HG03378 (cell line): ENCODE results near the gene INTS15.

Experiments used
- ATAC-seq: cut with Tn5 transposase; IDR thresholded peaks from one replicate; pipeline ENCODE4 v1.9.1; 2021; ENCODE audit warnings: mild to moderate bottlenecking, moderate library complexity; ENCODE audit not compliant: unreplicated experiment

Gene INTS15

DNA sequence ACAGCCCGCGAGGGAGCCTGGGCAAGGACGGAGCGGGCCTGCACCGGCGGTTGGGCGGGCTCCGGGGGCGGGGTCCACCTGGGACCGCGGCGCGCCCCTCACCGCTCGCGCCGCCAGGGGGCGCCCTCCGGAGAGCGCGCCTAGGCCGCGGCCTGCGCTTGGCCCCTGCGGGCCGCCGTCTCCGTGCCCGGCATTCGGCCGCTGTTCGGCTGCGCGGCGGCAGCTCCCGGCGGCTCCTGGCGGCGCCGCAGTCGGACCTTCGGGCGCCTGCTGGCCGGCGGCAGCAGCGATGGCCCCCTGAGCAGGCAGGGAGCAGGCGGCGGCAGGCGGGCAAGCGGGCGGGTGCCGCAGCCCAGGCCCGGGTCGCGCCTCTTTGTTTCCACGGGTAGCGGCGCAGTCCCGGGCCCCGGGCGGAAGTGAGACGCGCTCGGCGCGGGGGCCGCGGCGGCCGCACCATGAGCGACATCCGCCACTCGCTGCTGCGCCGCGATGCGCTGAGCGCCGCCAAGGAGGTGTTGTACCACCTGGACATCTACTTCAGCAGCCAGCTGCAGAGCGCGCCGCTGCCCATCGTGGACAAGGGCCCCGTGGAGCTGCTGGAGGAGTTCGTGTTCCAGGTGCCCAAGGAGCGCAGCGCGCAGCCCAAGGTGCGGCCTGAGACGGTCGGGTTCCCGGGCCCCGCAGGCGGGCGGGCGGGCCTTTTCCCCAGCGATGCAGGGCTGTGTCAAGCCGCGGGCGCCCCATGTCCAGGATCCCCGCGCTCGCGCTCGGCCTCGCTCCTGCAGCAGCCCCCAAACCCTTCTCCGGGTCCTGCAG is at the start of gene INTS15:
Gene INTS15 (plus strand): TSS at position 193 of the 816 bp plus-strand sequence. CDS start 263 bp downstream, at position 456.
- peak; percentile 74 for ATAC-seq

- ATAC-seq, result no peak
Observed at GRCh38 chr7:6542368-6542767, 47.5 kb upstream of the INTS15 start.

- ATAC-seq, result no peak
Observed at GRCh38 chr7:6545398-6546126, 44.3 kb upstream of the INTS15 start.

GRCh38 chr7:6546498-6547251 is 43.1 kb upstream of the INTS15 start:
- ATAC-seq, result no peak

DNA sequence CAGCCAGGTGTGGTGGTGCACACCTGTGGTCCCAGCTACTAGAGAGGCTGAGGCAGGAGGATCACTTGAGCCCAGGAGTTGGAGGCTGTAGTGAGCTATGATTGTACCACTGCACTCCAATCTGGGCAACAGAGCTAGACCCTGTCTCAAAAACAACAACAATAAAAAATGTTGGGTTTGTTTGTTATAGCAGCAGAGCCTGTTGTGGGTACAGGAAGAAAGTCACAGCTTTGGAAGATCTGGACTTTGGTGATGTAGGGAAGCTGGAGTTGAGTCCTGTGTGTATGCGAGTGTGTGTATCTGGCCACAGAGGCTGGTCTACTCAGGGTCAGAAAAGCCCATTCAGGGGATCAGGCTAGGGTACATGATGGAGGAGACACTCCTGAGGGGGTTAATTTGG is 42.4 kb upstream of the INTS15 start:
- ATAC-seq, result no peak

- no peak for ATAC-seq
Observed at GRCh38 chr7:6551016-6551511, 38.8 kb upstream of the INTS15 start, which contains the start of gene GRID2IP. TSS of gene GRID2IP (minus strand) at chr7:6551461. CDS start at chr7:6551436, 25 bp downstream.

DNA sequence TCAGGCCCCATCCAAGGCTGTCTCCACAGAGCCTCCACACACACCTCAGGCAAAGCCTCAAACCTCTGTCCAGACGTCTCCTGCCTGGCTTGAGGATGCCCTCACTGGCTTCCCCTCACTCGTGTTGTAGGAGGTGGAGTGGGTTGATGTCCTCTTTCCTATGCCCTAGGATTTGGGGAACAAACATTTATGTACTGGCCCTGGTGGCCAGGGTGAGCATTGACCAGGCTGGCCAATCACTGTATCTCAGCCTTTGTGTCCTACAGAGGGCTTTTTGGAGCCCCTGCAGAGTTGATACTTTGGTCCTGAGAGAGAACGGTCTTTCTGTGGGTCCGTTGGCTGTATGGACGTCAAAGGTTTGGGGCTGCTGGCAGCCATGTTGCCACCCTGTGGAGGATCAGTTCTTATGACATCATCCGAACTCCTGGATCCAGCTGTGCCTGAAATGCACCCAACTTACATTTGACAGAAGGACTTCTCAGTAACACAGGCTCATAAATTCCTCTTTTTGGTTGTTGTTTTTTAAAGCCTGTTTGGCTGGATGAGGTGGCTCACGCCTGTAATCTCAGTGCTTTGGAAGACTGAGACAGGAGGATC is 36.3 kb upstream of the INTS15 start:
- ATAC-seq, result no peak

DNA sequence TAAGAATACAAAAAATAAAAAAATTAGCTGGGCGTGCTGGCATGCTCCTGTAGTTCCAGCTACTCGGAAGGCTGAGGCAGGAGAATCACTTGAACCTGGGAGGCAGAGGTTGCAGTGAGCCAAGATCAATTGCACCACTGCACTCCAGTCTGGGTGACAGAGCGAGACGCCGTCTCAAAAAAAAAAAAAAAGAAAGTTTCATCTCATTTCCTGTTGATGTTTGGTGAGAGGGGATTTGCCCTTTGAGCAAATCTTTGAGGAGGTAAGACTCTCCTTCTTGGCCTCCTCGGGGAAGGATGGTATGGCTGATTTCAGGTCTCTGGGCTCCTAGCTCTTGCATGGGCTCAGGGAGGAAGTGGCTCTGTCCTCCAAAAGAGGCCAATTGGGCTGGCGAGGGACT is 35.0 kb upstream of the INTS15 start:
- ATAC-seq, result no peak

DNA sequence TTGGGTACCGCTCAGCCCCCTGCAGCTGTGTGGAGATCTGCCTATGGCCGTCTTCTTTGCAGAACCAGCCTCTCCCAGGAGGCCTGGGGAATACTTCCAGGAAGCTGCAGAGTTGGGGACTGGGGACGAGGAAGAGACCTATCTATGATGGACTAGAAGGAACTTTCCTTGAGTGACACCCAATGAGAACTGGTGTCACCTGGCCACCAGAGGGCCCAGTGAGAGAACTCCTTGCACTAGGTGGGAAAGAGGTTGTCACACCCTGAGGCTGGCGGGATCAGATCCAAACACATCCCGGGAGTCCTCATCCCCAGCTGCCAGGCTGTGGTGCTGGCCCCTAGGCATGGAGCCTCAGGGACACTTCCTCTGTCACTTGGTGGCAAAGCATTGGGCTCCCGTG is 33.6 kb upstream of the INTS15 start:
- no peak for ATAC-seq

DNA sequence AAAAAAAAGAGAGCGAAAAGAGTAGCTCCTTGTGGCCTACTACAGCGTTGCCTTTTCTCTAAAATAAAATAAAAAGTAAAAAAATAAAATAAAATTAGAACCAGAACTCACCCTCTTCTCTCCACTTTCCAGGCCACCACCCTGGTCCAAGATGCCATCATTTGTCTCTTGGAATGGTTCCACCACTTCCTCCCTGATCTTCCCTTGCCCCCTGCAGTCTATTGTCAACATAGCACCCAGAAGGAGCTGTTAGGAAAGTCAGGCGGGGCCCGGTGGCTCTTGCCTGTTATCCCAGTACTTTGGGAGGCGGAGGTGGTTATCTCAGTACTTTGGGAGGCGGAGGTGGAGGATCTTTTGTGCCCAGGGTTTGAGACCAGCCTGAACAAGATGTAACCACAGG is 31.0 kb upstream of the INTS15 start:
- ATAC-seq, result no peak

DNA sequence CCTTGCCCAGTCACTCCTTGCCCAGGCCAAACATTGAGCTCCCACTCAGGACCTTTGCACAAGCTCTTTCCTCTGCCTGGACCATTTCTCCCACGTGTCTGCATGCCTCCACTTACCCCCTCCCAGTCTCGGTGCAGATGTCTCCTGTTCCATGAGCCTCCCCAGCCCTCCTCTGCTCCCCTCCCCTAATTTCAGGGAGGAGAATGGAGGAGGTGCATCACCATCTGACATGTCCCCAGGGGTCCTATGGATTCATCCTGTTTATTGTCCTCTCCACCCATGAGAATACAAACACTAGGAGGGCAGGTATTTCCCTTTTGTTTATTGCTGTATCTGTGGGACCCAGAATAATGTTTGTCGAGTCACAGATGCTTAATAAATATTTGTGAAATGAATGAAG is 29.9 kb upstream of the INTS15 start:
- no peak for ATAC-seq

DNA sequence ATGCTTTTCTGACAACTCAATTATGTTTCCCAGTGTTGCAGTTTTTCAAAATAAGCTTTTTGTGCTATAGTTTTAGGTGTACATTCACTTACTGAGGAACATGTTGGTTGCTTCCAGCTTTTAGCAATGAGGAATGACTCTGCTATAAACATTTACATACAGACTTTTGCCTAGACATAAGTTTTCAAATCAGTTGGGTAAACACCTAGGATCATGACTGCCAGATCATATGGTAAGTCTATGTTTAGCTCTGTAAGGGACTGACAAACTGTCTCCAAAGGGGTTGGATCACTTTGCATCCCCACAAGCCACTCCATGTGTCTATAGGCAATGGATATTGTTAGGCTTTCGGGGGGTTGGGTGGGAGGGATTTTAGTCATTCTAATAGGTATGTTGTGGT is 27.7 kb upstream of the INTS15 start:
- no peak for ATAC-seq

DNA sequence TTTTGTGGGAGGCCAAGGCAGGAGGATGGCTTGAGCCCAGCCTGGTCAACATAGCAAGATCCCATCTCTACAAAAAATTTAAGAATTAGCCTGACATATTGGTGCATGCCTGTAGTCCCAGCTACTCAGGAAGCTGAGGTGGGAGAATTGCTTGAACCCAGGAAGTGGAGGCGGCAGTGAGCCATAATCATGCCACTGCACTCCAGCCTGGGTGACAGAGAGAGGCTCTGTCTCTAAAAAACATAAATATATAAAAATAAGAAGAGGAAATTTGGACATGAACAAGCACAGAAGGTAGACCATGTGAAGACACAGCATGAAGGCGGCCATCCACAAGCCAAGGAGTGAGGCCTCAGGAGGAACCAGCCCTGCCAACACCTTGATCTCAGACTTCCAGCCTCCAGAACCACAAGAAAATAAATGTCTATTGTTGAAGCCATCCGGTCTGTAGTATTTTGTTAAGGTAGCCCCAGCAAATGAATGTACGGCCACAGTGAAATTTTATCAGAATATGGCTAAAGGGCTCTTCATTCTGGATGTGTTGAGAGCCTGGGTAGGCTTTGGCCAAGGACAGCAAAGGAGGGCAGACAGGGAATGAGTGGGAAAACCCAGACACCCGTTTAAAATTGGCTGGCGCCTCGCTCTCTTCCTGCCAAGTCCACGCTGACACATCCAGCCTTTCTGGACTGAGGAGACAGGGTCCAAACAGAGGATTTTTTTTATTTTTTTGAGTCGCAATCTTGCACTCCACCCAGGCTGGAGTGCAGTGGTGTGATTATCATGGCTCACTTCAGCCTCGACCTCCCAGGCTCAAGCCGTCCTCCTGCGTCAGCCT is 25.7 kb upstream of the INTS15 start:
- ATAC-seq, result no peak

DNA sequence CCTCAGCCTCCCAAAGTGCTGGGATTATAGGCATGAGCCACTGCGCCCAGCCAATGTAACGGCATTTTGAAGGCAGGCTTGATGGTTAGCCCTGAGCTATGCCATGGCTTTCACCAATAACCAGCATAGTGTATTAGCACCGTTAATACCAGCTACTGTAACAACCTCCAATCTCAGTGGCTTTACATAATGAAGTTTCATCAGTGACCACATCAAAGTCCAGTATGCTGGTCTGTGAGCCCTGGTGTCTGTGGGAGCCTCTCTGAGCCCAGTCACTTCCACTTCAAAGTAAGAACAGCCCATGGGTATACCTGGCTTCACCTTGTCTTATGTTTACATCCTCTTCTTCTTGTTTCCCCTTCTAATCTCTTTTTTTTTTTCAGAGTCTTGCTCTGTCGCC is 24.2 kb upstream of the INTS15 start:
- no peak for ATAC-seq

GRCh38 chr7:6567886-6568285 is 21.9 kb upstream of the INTS15 start:
- no peak for ATAC-seq

- ATAC-seq, result no peak
Observed at GRCh38 chr7:6571160-6571779, 18.6 kb upstream of the INTS15 start.

GRCh38 chr7:6575281-6576023 is 14.4 kb upstream of the INTS15 start:
- ATAC-seq, result no peak

DNA sequence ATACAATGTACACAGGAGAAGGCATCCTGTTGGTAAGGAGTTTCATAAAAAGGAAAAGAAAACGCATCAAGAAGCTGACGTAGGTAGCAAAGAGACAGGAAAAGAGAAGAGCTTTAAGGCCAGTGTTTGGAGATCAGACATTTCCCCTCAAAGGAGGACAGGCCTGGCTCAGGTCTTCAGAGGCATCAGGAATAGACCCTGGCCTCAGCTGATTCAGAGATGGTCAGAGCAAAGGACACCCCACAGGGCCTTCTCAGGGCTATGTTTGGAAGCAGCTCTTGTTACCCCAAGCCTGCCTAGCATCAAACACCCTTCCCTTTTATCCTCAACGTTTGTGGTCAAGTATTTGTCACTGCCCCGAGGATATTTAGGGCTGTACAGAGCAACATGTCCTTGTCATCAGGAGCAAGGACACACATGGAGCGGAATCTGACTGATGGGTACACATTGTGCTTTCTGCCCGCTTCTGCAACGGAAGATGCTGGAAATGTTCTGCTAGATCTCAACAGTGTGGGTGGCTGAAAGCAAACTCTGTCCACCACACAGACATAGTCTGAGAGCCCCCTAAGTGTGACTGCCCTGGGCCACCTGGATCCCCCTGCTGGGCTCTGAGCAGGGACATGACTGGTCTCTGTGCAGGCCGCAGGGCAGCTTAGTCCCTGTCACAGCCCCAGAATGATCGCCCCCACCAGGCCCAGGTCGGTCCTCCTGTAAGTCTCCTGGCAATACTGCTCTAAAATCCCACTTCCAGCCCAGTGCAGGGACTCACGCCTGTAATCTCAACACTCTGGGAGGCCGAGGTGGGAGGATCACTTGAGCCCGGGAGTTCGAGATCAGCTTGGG is 13.6 kb upstream of the INTS15 start:
- ATAC-seq, result no peak
